Left lung (tissue), 10 donors: Measurements from ENCODE around the gene TUBGCP6. TPM values are rescaled to one million over a fixed set of nuclear protein-coding genes. Genes with fewer than 3 reads are reported as not detected.

Experiments
- ATAC-seq: fragments of 200-7000 bp; cut with Tn5 transposase; one replicate; pipeline ENCODE4 v1.9.1; 2020; ENCODE audit warnings: moderate library complexity
- DNase-seq, 4 donors: peaks; one replicate each; pipeline ENCODE4 v3.0.0-alpha.2; 2013 to 2020
- H3K27ac ChIP-seq, 2 donors: fragments of 200-600 bp; sonication (generic) in 1 of 2; one replicate each; pipeline versions ENCODE4 v1.5.0 to v1.8.0; 2020 to 2021
- H3K27me3 ChIP-seq, 2 donors: fragments of 200-600 bp; sonication (generic) in 1 of 2; one replicate each; pipeline versions ENCODE4 v1.5.0 to v1.8.0; 2020 to 2021
- H3K36me3 ChIP-seq, 2 donors: fragments of 200-600 bp; sonication (generic) in 1 of 2; one replicate each; pipeline versions ENCODE4 v1.5.0 to v1.8.0; 2020 to 2021
- H3K4me1 ChIP-seq, 2 donors: fragments of 200-600 bp; one replicate each; pipeline ENCODE4 v1.8.0; 2021
- H3K4me3 ChIP-seq, 2 donors: fragments of 200-600 bp; sonication (generic) in 1 of 2; one replicate each; pipeline versions ENCODE4 v1.5.0 to v1.8.0; 2020 to 2021; ENCODE audit warnings: mild to moderate bottlenecking in 1 of 2
- H3K9me3 ChIP-seq, 2 donors: fragments of 200-600 bp; sonication (generic) in 1 of 2; one replicate each; pipeline versions ENCODE4 v1.5.0 to v1.8.0; 2020 to 2021
- intact Hi-C, 2 donors: fragments of 100-400 bp; cut with DNase I; formaldehyde crosslinking; loops; one replicate each; pipeline versions ENCODE4 v1.11.2 to v1.14.2; 2022
- polyA plus RNA-seq, 6 donors: library from polyadenylated mRNA; unstranded; fragments of 120-200 nt; gene quantifications; one replicate each; pipeline ENCODE4 v1.2.1, GENCODE V29; 2013; ENCODE audit not compliant: insufficient read length in 6 of 6
- total RNA-seq, 2 donors: library from RNA; stranded (reverse); fragmentation: NEBNext Ultra II Directional; extraction: Animal tissue kit (Norgen Biotek cat#: 25700); gene quantifications; one replicate each; pipeline ENCODE4 v1.2.1, GENCODE V29; 2021
- TF ChIP-seq, protein P1 (sequence below), 2 donors: fragments of 200-600 bp; sonication (generic) in 1 of 2; IDR thresholded peaks; one replicate each; pipeline versions ENCODE4 v1.5.0 to v1.8.0; 2021; ENCODE audit warnings: antibody characterized with exemption in 2 of 2
- donor health status: DM: no; HTN: yes; CAD: no.
- donor health status: DM: no; HTN: no; CAD: no.

TUBGCP6 gene
- total and polyA plus RNA-seq, 8 donors = 37.2 to 50.1 (median 42.7) TPM

DNA sequence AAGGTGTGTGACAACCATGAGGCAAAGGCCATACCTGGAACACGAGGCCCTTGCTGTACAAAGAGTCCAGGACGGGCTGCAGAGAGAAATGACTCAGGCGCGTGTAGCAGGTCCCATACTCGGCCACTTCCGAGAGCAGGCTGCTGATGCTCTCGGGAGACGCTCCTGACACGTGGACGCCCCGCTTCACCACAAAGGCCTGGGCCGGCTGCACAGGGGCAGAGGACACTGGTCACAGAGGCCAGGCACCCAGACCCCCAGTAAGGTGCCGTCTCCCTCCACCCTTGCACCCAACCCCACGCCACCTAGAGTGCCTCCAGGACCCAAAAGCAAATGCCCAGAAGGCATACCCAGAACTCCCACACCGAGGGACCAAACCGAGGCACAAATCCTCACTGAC lies 15.5 kb downstream of the TUBGCP6 start:
- DNase-seq (no peak), ATAC-seq (no peak)
- TF ChIP-seq, protein P1, sequence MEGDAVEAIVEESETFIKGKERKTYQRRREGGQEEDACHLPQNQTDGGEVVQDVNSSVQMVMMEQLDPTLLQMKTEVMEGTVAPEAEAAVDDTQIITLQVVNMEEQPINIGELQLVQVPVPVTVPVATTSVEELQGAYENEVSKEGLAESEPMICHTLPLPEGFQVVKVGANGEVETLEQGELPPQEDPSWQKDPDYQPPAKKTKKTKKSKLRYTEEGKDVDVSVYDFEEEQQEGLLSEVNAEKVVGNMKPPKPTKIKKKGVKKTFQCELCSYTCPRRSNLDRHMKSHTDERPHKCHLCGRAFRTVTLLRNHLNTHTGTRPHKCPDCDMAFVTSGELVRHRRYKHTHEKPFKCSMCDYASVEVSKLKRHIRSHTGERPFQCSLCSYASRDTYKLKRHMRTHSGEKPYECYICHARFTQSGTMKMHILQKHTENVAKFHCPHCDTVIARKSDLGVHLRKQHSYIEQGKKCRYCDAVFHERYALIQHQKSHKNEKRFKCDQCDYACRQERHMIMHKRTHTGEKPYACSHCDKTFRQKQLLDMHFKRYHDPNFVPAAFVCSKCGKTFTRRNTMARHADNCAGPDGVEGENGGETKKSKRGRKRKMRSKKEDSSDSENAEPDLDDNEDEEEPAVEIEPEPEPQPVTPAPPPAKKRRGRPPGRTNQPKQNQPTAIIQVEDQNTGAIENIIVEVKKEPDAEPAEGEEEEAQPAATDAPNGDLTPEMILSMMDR (IDR thresholded peaks at IDR 0.05) = no peak
- Histone ChIP-seq H3K36me3 (peaks cover 0 to 88% of the 10 kb centered on the region in 2 donors), H3K27me3 (no peaks in the 10 kb centered on the region), H3K4me1 (no peaks in the 10 kb centered on the region), H3K9me3 (no peaks in the 10 kb centered on the region), H3K27ac (no peak overlapping the region), H3K4me3 (no peak overlapping the region)
- intact Hi-C loops = no loop called here

DNA sequence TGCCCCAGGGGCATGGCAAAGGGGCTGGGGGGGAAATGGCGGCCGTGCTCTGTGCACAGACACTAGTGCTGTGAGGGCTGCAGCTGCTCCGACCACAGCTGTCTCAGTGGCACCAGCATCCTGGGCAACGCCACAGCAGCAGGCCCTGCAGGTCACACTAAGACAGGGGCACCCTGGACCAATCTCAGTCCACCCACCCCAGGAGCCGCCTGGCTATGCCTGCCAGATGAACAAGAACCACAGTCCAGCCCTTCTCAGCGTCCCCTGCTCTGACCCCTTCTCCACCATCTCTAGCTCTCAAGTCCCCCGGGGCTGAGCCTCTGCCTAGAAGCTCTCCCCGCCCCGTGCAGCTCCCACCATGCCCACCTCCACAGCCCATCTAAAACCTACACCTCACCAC lies 16.5 kb downstream of the TUBGCP6 start:
- intact Hi-C loops = no loop called here
- Histone ChIP-seq H3K27ac (no peak overlapping the region), H3K36me3 (peaks cover 0 to 94% of the 10 kb centered on the region in 2 donors), H3K4me3 (no peak overlapping the region), H3K4me1 (no peaks in the 10 kb centered on the region), H3K27me3 (no peaks in the 10 kb centered on the region), H3K9me3 (no peaks in the 10 kb centered on the region)
- TF ChIP-seq, protein P1 (IDR thresholded peaks at IDR 0.05) = no peak
- DNase-seq = no peak
- no peak for ATAC-seq

DNA sequence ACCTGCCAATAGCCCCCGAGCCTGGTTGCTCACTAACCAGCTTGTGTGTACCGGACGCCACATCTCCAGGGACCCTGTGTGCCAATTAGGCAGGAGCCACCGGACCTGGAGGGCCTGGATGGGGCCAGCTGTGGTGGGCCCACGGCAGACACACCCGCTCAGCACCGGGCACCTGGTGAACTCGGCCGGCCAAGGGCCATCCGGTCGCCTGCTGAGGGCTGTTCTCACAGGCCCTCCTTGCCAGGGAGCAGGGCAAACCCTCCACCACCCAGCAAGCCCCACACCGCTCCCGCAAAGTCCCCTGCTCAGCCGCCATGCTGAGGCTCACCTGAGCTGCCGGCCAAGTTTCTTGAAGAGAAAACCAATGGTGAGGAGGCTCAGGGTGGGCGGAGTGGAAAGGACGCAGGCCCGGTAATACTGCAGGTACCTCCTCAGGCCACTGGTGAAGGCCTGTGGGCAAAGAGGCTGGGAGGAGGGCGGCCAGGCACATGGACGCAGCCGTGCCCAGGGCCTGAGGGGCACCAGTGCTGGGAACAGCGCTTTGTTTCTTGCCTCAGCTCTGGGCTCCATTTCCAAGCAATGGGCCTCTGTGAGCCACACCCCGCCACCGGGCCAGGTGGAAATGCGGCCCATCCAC lies 17.1 kb downstream of the TUBGCP6 start:
- ATAC-seq = no peak
- Histone ChIP-seq H3K27me3 (no peaks in the 10 kb centered on the region), H3K4me3 (no peak overlapping the region), H3K27ac (no peak overlapping the region), H3K4me1 (no peaks in the 10 kb centered on the region), H3K9me3 (no peaks in the 10 kb centered on the region), H3K36me3 (peaks cover 0 to 94% of the 10 kb centered on the region in 2 donors)
- no peak for DNase-seq
- intact Hi-C loops = no loop called here
- TF ChIP-seq, protein P1 (IDR thresholded peaks at IDR 0.05) = no peak

DNA sequence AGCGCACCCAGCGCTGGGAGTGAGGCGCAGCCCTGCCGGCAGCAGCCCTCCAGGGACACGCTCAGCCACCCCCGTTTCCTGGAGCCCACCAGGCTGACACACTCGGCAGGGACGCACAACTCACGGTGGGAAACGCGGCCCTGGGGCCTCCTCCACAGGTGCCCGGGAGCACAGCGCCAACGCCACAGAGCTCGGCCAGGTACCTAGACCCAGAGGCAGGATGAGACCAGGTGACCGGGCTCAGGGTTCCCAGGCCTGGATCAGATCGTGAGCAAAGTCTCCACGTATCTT lies 18.0 kb downstream of the TUBGCP6 start:
- no peaks in the 10 kb centered on the region for H3K27me3 ChIP-seq
- peaks cover 0 to 94% of the 10 kb centered on the region in 2 donors for H3K36me3 ChIP-seq
- intact Hi-C loops = no loop called here
- no peaks in the 10 kb centered on the region for H3K4me1 ChIP-seq
- DNase-seq (no peak), ATAC-seq (no peak)
- H3K4me3 ChIP-seq = no peak overlapping the region
- no peak overlapping the region for H3K27ac ChIP-seq
- no peaks in the 10 kb centered on the region for H3K9me3 ChIP-seq
- TF ChIP-seq, protein P1 (IDR thresholded peaks at IDR 0.05) = no peak

DNA sequence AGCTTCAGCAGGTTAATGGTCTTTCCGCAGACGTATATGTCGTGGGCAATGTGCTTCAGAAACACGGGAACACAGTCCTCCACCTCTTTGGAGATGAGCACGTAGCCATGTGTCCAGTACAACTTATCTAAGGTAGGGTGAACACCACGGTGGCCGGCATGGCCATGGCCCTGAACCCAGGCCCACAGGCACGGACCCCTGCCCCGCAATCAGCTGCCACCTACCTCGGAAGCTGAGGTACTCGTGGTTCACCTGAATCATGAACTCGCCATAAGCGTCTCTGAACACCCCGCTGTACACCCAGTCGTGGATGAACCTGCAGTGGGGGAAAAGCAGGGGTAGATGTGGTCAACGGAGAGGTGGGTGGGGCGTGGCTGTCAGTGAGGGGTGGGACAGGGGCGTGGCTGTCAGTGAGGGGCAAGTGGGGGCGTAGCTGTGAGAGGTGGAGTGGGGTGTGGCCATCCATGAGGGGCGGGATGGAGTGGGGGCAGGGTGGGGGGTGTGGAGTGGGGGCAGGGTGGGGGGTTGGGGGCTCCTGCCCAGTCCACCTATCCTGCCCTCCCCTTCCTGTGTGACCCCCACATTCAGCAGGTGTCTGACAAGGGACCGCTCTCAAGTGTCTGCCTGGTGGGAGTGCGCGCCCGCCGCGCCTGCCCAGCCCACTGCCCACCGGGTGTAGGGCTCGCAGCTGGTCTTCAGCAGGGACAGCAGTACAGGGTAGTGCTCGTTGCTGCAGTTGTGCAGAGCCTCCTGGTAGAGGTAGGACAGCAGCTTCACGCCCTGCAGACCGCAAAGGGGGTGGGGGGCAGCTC lies 18.6 kb downstream of the TUBGCP6 start:
- Histone ChIP-seq H3K27me3 (no peaks in the 10 kb centered on the region), H3K9me3 (no peaks in the 10 kb centered on the region), H3K36me3 (peaks cover 0 to 94% of the 10 kb centered on the region in 2 donors), H3K4me3 (no peak overlapping the region), H3K4me1 (no peaks in the 10 kb centered on the region), H3K27ac (no peak overlapping the region)
- DNase-seq = no peak
- intact Hi-C loops = no loop called here
- TF ChIP-seq, protein P1 (IDR thresholded peaks at IDR 0.05) = no peak
- no peak for ATAC-seq
